GM12878 (cell line): ENCODE measurements around the gene MESP2. TPM values are rescaled to one million over a fixed set of nuclear protein-coding genes. Genes with fewer than 3 reads are reported as not detected.

Source experiments
- polyA plus RNA-seq, 11 experiments: library from polyadenylated mRNA; depleted of rRNA in 4 of 11; unstranded in 6 of 11; stranded (reverse) in 5 of 11; fragments of >200 nt; fragmentation: Nextera tagmentation in 4 of 11; fragmentation: Illumina TruSeq in 1 of 11; extraction: Ambion mirVana in 4 of 11; extraction: Trizol in 1 of 11; gene quantifications; 1 replicate in 1 of 11; 2 replicates in 10 of 11; pipeline versions ENCODE4 v1.2.1 to v1.2.3, GENCODE V29; 2011 to 2016; ENCODE audit warnings: inconsistent platforms in 2 of 11, missing spikeins in 2 of 11, low read depth in 1 of 11
- total RNA-seq, 4 experiments: library from RNA; depleted of rRNA in 3 of 4; stranded (reverse); fragments of >200 nt in 3 of 4; fragmentation: Illumina TruSeq in 1 of 4; extraction: Trizol in 1 of 4; gene quantifications; 2 replicates each; pipeline versions ENCODE4 v1.2.1 to v1.2.3, GENCODE V29; 2013 to 2021

The MESP2 gene
- total and polyA plus RNA-seq, 10 of the 15 experiments (the other 5 are each of a cell fraction or from before 2014, with no cell fraction given) = 0.04 TPM; not detected in 9

Other genes with a start within 250 kb of the MESP2 start
Only the 7 nearest of the 10 such genes appear.
- gene KIF7, start 120.9 kb upstream of the MESP2 start, total RNA-seq (2014; rRNA removed) = 0.05 and 0.11 TPM in 2 replicates
- gene KIF7, start 120.9 kb upstream of the MESP2 start, total RNA-seq (2014; rRNA removed; fragmentation: Illumina TruSeq; extraction: Trizol) = 0.04 TPM in 1 of 2 replicates, not detected in the other
- 0.16 and 0.36 TPM in 2 replicates for gene KIF7, start 120.9 kb upstream of the MESP2 start, total RNA-seq (2021)
- 0.14 and 0.26 TPM in 2 replicates for gene KIF7, start 120.9 kb upstream of the MESP2 start, polyA plus RNA-seq (2011; rRNA removed)
- 0.01 TPM in 1 of 2 replicates, not detected in the other for gene KIF7, start 120.9 kb upstream of the MESP2 start, polyA plus RNA-seq (2014; fragmentation: Illumina TruSeq; extraction: Trizol)
- not detected for gene KIF7, start 120.9 kb upstream of the MESP2 start, polyA plus RNA-seq (2014; fragmentation: Nextera tagmentation; extraction: Ambion mirVana)
- 0.09 and 0.18 TPM in 2 replicates for gene KIF7, start 120.9 kb upstream of the MESP2 start, polyA plus RNA-seq (2014; rRNA removed)
- gene KIF7, start 120.9 kb upstream of the MESP2 start, polyA plus RNA-seq (2016; fragmentation: Nextera tagmentation; extraction: Ambion mirVana) = under 1 TPM; 0.04 to 0.11 TPM
- 0.11 TPM in 1 of 2 replicates, not detected in the other for gene PLIN1, start 97.0 kb upstream of the MESP2 start, total RNA-seq (2014; rRNA removed)
- gene PLIN1, start 97.0 kb upstream of the MESP2 start, total RNA-seq (2014; rRNA removed; fragmentation: Illumina TruSeq; extraction: Trizol) = not detected in 2 replicates
- gene PLIN1, start 97.0 kb upstream of the MESP2 start, total RNA-seq (2021) = 0.08 TPM in 1 of 2 replicates, not detected in the other
- gene PLIN1, start 97.0 kb upstream of the MESP2 start, polyA plus RNA-seq (2011; rRNA removed) = 0.24 TPM in 1 of 2 replicates, not detected in the other
- gene PLIN1, start 97.0 kb upstream of the MESP2 start, polyA plus RNA-seq (2014; fragmentation: Illumina TruSeq; extraction: Trizol) = not detected in 2 replicates
- gene PLIN1, start 97.0 kb upstream of the MESP2 start, polyA plus RNA-seq (2014; fragmentation: Nextera tagmentation; extraction: Ambion mirVana) = under 1 TPM; 0.05 to 0.13 TPM
- gene PLIN1, start 97.0 kb upstream of the MESP2 start, polyA plus RNA-seq (2014; rRNA removed) = not detected in 2 replicates
- not detected for gene PLIN1, start 97.0 kb upstream of the MESP2 start, polyA plus RNA-seq (2016; fragmentation: Nextera tagmentation; extraction: Ambion mirVana)
- 1.9 and 2.5 TPM in 2 replicates for gene PEX11A, start 85.6 kb upstream of the MESP2 start, total RNA-seq (2014; rRNA removed)
- 2.0 and 2.1 TPM in 2 replicates for gene PEX11A, start 85.6 kb upstream of the MESP2 start, total RNA-seq (2014; rRNA removed; fragmentation: Illumina TruSeq; extraction: Trizol)
- gene PEX11A, start 85.6 kb upstream of the MESP2 start, total RNA-seq (2021) = 2.0 and 2.8 TPM in 2 replicates
- 1.4 and 1.5 TPM in 2 replicates for gene PEX11A, start 85.6 kb upstream of the MESP2 start, polyA plus RNA-seq (2011; rRNA removed)
- gene PEX11A, start 85.6 kb upstream of the MESP2 start, polyA plus RNA-seq (2014; fragmentation: Illumina TruSeq; extraction: Trizol) = 1.8 and 2.1 TPM in 2 replicates
- 1 to 10 TPM; 1.4 to 1.5 TPM for gene PEX11A, start 85.6 kb upstream of the MESP2 start, polyA plus RNA-seq (2014; fragmentation: Nextera tagmentation; extraction: Ambion mirVana)
- gene PEX11A, start 85.6 kb upstream of the MESP2 start, polyA plus RNA-seq (2014; rRNA removed) = 2.1 and 3.5 TPM in 2 replicates
- 1 to 10 TPM; 1.7 to 2.1 TPM for gene PEX11A, start 85.6 kb upstream of the MESP2 start, polyA plus RNA-seq (2016; fragmentation: Nextera tagmentation; extraction: Ambion mirVana)
- gene WDR93, start 85.5 kb upstream of the MESP2 start, total RNA-seq (2014; rRNA removed) = not detected in 2 replicates
- gene WDR93, start 85.5 kb upstream of the MESP2 start, total RNA-seq (2014; rRNA removed; fragmentation: Illumina TruSeq; extraction: Trizol) = not detected in 2 replicates
- gene WDR93, start 85.5 kb upstream of the MESP2 start, total RNA-seq (2021) = not detected in 2 replicates
- not detected in 2 replicates for gene WDR93, start 85.5 kb upstream of the MESP2 start, polyA plus RNA-seq (2011; rRNA removed)
- not detected in 2 replicates for gene WDR93, start 85.5 kb upstream of the MESP2 start, polyA plus RNA-seq (2014; fragmentation: Illumina TruSeq; extraction: Trizol)
- not detected for gene WDR93, start 85.5 kb upstream of the MESP2 start, polyA plus RNA-seq (2014; fragmentation: Nextera tagmentation; extraction: Ambion mirVana)
- gene WDR93, start 85.5 kb upstream of the MESP2 start, polyA plus RNA-seq (2014; rRNA removed) = not detected in 2 replicates
- gene WDR93, start 85.5 kb upstream of the MESP2 start, polyA plus RNA-seq (2016; fragmentation: Nextera tagmentation; extraction: Ambion mirVana) = not detected
- gene MESP1, start 25.1 kb upstream of the MESP2 start, total RNA-seq (2014; rRNA removed) = 0.73 and 0.82 TPM in 2 replicates
- gene MESP1, start 25.1 kb upstream of the MESP2 start, total RNA-seq (2014; rRNA removed; fragmentation: Illumina TruSeq; extraction: Trizol) = 0.04 and 0.14 TPM in 2 replicates
- gene MESP1, start 25.1 kb upstream of the MESP2 start, total RNA-seq (2021) = 0.27 and 1.1 TPM in 2 replicates
- gene MESP1, start 25.1 kb upstream of the MESP2 start, polyA plus RNA-seq (2011; rRNA removed) = 0.24 and 0.45 TPM in 2 replicates
- 0.09 TPM in 1 of 2 replicates, not detected in the other for gene MESP1, start 25.1 kb upstream of the MESP2 start, polyA plus RNA-seq (2014; fragmentation: Illumina TruSeq; extraction: Trizol)
- not detected for gene MESP1, start 25.1 kb upstream of the MESP2 start, polyA plus RNA-seq (2014; fragmentation: Nextera tagmentation; extraction: Ambion mirVana)
- 0.19 and 0.20 TPM in 2 replicates for gene MESP1, start 25.1 kb upstream of the MESP2 start, polyA plus RNA-seq (2014; rRNA removed)
- under 1 TPM; 0.70 to 1.00 TPM for gene MESP1, start 25.1 kb upstream of the MESP2 start, polyA plus RNA-seq (2016; fragmentation: Nextera tagmentation; extraction: Ambion mirVana)
- gene ANPEP, start 38.5 kb downstream of the MESP2 start, total RNA-seq (2014; rRNA removed) = not detected in 2 replicates
- not detected in 2 replicates for gene ANPEP, start 38.5 kb downstream of the MESP2 start, total RNA-seq (2014; rRNA removed; fragmentation: Illumina TruSeq; extraction: Trizol)
- 0.58 and 0.87 TPM in 2 replicates for gene ANPEP, start 38.5 kb downstream of the MESP2 start, total RNA-seq (2021)
- gene ANPEP, start 38.5 kb downstream of the MESP2 start, polyA plus RNA-seq (2011; rRNA removed) = not detected in 2 replicates
- gene ANPEP, start 38.5 kb downstream of the MESP2 start, polyA plus RNA-seq (2014; fragmentation: Illumina TruSeq; extraction: Trizol) = 0.05 and 0.18 TPM in 2 replicates
- gene ANPEP, start 38.5 kb downstream of the MESP2 start, polyA plus RNA-seq (2014; fragmentation: Nextera tagmentation; extraction: Ambion mirVana) = not detected
- not detected in 2 replicates for gene ANPEP, start 38.5 kb downstream of the MESP2 start, polyA plus RNA-seq (2014; rRNA removed)
- gene ANPEP, start 38.5 kb downstream of the MESP2 start, polyA plus RNA-seq (2016; fragmentation: Nextera tagmentation; extraction: Ambion mirVana) = under 1 TPM; 0.19 to 0.24 TPM
- 23.4 and 27.1 TPM in 2 replicates for gene AP3S2, start 117.7 kb downstream of the MESP2 start, total RNA-seq (2014; rRNA removed)
- gene AP3S2, start 117.7 kb downstream of the MESP2 start, total RNA-seq (2014; rRNA removed; fragmentation: Illumina TruSeq; extraction: Trizol) = 42.2 and 43.6 TPM in 2 replicates
- 22.3 and 24.7 TPM in 2 replicates for gene AP3S2, start 117.7 kb downstream of the MESP2 start, total RNA-seq (2021)
- gene AP3S2, start 117.7 kb downstream of the MESP2 start, polyA plus RNA-seq (2011; rRNA removed) = 25.8 and 49.0 TPM in 2 replicates
- 28.3 and 28.8 TPM in 2 replicates for gene AP3S2, start 117.7 kb downstream of the MESP2 start, polyA plus RNA-seq (2014; fragmentation: Illumina TruSeq; extraction: Trizol)
- 10 to 100 TPM; 10.0 to 13.1 TPM for gene AP3S2, start 117.7 kb downstream of the MESP2 start, polyA plus RNA-seq (2014; fragmentation: Nextera tagmentation; extraction: Ambion mirVana)
- 18.3 and 33.7 TPM in 2 replicates for gene AP3S2, start 117.7 kb downstream of the MESP2 start, polyA plus RNA-seq (2014; rRNA removed)
- gene AP3S2, start 117.7 kb downstream of the MESP2 start, polyA plus RNA-seq (2016; fragmentation: Nextera tagmentation; extraction: Ambion mirVana) = 10 to 100 TPM; 21.6 to 26.1 TPM